ENCODE data around the gene CPNE6. TPM values are rescaled to one million over a fixed set of nuclear protein-coding genes. Genes with fewer than 3 reads are reported as not detected.
A peak's percentile ranks its signal among the peaks of the same experiment; 100 is the strongest.

The CPNE6 gene
- total and polyA plus RNA-seq, 5 donors from 2014 or later = not detected

DNA sequence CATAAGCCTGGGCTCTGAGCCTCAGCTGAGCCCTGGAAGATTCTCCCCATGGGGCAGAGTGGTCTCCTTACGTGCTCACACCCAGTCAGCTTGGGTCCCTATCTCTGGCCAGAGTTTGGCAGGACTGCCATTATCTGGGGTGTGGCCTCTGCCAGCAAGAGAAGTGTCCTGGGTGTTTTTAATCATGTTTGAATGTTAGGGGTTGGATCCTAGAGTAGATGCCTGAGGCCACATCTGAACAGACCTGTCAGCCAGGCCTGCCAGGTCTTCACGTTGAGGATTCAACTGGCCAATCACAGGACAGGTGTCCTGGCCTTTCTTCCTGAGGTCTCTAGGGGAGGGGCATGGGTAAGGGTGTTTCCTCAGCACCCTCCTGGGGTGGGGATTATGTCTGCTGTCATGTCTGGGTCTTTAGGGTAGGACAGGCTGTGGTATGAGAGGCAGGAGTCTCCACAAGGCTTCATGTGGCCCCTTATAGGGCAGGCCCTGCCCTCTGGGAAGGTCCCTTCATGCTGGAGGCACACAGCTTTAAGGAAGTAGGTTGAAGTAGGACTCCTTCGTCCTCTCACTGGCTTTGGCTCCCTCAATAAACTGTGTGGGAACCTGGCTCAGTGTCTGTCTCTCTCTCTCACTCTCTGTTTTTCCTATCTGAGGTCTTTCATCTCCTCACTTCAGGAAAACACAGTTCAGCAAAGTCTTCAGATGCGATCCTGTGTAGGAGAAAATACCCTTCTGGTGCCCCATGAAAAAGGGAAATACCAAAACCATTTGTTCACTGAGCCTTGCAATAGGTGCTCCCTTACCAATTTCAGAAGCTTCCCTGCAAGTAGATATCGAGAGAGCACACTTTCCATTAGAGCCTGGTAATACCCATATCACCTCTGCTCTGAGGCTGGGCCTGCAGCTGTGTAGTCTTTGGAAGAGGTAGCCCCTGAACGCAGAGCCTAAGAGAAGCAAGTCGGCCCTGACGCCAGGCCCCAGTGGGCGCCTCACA, 52.4 kb downstream of the CPNE6 start:
- peak; percentile 34 to 36 for ATAC-seq (ENCODE audit: low read depth in 2 of 2)
- H3K4me3 Mint-ChIP-seq = no peak overlapping the region

DNA sequence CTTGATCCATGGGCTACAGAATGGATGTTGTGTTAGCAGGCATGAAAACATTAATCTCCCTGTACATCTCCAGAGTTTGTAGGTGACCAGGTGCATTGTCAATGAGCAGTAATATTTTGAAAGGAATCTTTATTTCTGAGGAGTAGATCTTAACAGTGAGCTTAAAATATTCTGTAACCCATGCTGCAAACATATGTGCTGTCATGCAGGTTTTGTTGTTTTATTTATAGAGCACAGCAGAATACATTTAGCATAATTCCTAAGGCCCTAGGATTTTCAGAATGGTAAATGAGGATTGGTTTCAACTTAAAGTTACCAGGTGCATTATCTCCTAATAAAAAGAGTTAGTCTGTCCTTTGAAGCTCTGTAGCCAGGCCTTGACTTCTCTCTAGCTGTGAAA, 55.6 kb downstream of the CPNE6 start:
- Mint-ChIP-seq H3K9me3 (no peaks in the 10 kb centered on the region), H3K4me3 (no peak overlapping the region), H3K27ac (peak overlapping the region in 1 of 3 donors; percentile 20), H3K27me3 (no peaks in the 10 kb centered on the region), H3K36me3 (peaks cover 24% of the 10 kb centered on the region), H3K4me1 (peaks cover 0 to 16% (median 8%) of the 10 kb centered on the region in 4 donors)
- H3K4me3 ChIP-seq (ENCODE audit: low read depth, low read length) = no peak overlapping the region
- DNase-seq (no peak), ATAC-seq (ENCODE audit: low read depth in 2 of 2) (no peak)
- peaks cover 19% of the 10 kb centered on the region for H3K36me3 ChIP-seq (ENCODE audit: control insufficient read depth, insufficient read depth, low read length)
- H3K27me3 ChIP-seq (ENCODE audit: control insufficient read depth, insufficient read depth, low read length) = no peaks in the 10 kb centered on the region
- H3K9me3 ChIP-seq (ENCODE audit: control insufficient read depth in 2 of 2, low read length in 2 of 2) = no peaks in the 10 kb centered on the region
- no peak overlapping the region for H3K27ac ChIP-seq (ENCODE audit: insufficient read depth, low read length, poor library complexity, severe bottlenecking)
- H3K4me1 ChIP-seq (ENCODE audit: control insufficient read depth, insufficient read depth, low read length, poor library complexity, severe bottlenecking) = peaks cover 4% of the 10 kb centered on the region

More for the DNA sequence above, 52.4 kb downstream of the CPNE6 start:
- H3K9me3 Mint-ChIP-seq = no peaks in the 10 kb centered on the region
- H3K4me1 Mint-ChIP-seq = peaks cover 0 to 11% (median 0%) of the 10 kb centered on the region in 4 donors
- H3K4me3 ChIP-seq (ENCODE audit: low read depth, low read length) = no peak overlapping the region
- H3K9me3 ChIP-seq (ENCODE audit: control insufficient read depth in 2 of 2, low read length in 2 of 2) = no peaks in the 10 kb centered on the region
- peaks cover 32% of the 10 kb centered on the region for H3K36me3 Mint-ChIP-seq
- no peak for DNase-seq
- H3K27me3 Mint-ChIP-seq = no peaks in the 10 kb centered on the region
- H3K27me3 ChIP-seq (ENCODE audit: control insufficient read depth, insufficient read depth, low read length) = no peaks in the 10 kb centered on the region
- no peak overlapping the region for H3K27ac Mint-ChIP-seq
- peaks cover 49% of the 10 kb centered on the region for H3K36me3 ChIP-seq (ENCODE audit: control insufficient read depth, insufficient read depth, low read length)
- no peak overlapping the region for H3K27ac ChIP-seq (ENCODE audit: insufficient read depth, low read length, poor library complexity, severe bottlenecking)
- H3K4me1 ChIP-seq (ENCODE audit: control insufficient read depth, insufficient read depth, low read length, poor library complexity, severe bottlenecking) = no peaks in the 10 kb centered on the region

DNA sequence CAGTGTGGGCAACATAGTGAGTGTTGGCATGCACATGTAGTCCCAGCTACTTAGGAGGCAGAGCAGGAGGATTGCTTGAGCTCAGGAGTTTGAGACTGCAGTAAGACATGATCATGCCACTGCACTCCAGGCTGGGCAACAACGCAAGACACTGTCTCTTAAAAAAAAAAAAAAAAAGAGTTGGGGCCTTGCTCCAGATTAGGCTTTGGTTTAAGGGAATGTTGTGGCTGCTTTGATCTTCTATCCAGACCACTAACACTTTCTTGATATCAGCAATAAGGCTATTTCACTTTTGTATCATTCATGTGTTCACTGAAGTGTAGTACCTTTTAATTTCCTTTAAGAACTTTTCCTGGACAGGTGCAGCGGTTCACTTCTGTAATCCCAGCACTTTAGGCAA, 56.3 kb downstream of the CPNE6 start:
- DNase-seq (no peak), ATAC-seq (ENCODE audit: low read depth in 2 of 2) (no peak)
- H3K36me3 Mint-ChIP-seq = peaks cover 21% of the 10 kb centered on the region
- Histone ChIP-seq H3K4me3 (ENCODE audit: low read depth, low read length) (no peak overlapping the region), H3K4me1 (ENCODE audit: control insufficient read depth, insufficient read depth, low read length, poor library complexity, severe bottlenecking) (peaks cover 11% of the 10 kb centered on the region), H3K27ac (ENCODE audit: insufficient read depth, low read length, poor library complexity, severe bottlenecking) (no peak overlapping the region), H3K36me3 (ENCODE audit: control insufficient read depth, insufficient read depth, low read length) (peaks cover 15% of the 10 kb centered on the region), H3K27me3 (ENCODE audit: control insufficient read depth, insufficient read depth, low read length) (no peaks in the 10 kb centered on the region), H3K9me3 (ENCODE audit: control insufficient read depth in 2 of 2, low read length in 2 of 2) (no peaks in the 10 kb centered on the region)
- no peak overlapping the region for H3K27ac Mint-ChIP-seq
- H3K4me3 Mint-ChIP-seq = no peak overlapping the region
- no peaks in the 10 kb centered on the region for H3K9me3 Mint-ChIP-seq
- H3K4me1 Mint-ChIP-seq = peaks cover 0 to 23% (median 12%) of the 10 kb centered on the region in 4 donors
- no peaks in the 10 kb centered on the region for H3K27me3 Mint-ChIP-seq

Other genes with a start within 250 kb of the CPNE6 start
- gene DHRS4, start 117.8 kb upstream of the CPNE6 start, total RNA-seq = 7.8 TPM
- gene DHRS4, start 117.8 kb upstream of the CPNE6 start, polyA plus RNA-seq = 10 to 100 TPM; 23.5 to 29.0 (median 24.6) TPM
- gene DHRS4L2, start 82.6 kb upstream of the CPNE6 start, total RNA-seq = 15.2 TPM
- gene DHRS4L2, start 82.6 kb upstream of the CPNE6 start, polyA plus RNA-seq = 10 to 100 TPM; 13.4 to 22.0 (median 18.5) TPM
- gene CARMIL3, start 19.6 kb upstream of the CPNE6 start, total RNA-seq = 0.52 TPM
- gene CARMIL3, start 19.6 kb upstream of the CPNE6 start, polyA plus RNA-seq = not detected
- gene PCK2, start 22.7 kb downstream of the CPNE6 start, total RNA-seq = 21.0 TPM
- 10 to 100 TPM; 26.3 to 32.2 (median 27.8) TPM for gene PCK2, start 22.7 kb downstream of the CPNE6 start, polyA plus RNA-seq
- gene DCAF11, start 43.2 kb downstream of the CPNE6 start, total RNA-seq = 97.8 TPM
- gene DCAF11, start 43.2 kb downstream of the CPNE6 start, polyA plus RNA-seq = 10 to 100 TPM; 73.4 to 95.7 (median 82.3) TPM
- 2.8 TPM for gene NRL, start 43.4 kb downstream of the CPNE6 start, total RNA-seq
- gene NRL, start 43.4 kb downstream of the CPNE6 start, polyA plus RNA-seq = 1 to 10 TPM; 1.9 to 2.9 (median 2.1) TPM
- 1.1 TPM for gene FITM1, start 59.1 kb downstream of the CPNE6 start, total RNA-seq
- gene FITM1, start 59.1 kb downstream of the CPNE6 start, polyA plus RNA-seq = under 1 TPM in 3 of 4 donors, not detected in 1; 0.20 to 0.42 (median 0.24) TPM
- gene PSME1, start 64.6 kb downstream of the CPNE6 start, total RNA-seq = 294 TPM
- 1,000 to 10,000 TPM in 1 of 4 donors, 100 to 1,000 TPM in 3; 698 to 1,230 (median 866) TPM for gene PSME1, start 64.6 kb downstream of the CPNE6 start, polyA plus RNA-seq
- 11.7 TPM for gene EMC9, start 70.0 kb downstream of the CPNE6 start, total RNA-seq
- 10 to 100 TPM; 10.7 to 22.5 (median 13.4) TPM for gene EMC9, start 70.0 kb downstream of the CPNE6 start, polyA plus RNA-seq
- gene PSME2, start 75.0 kb downstream of the CPNE6 start, total RNA-seq = 167 TPM
- gene PSME2, start 75.0 kb downstream of the CPNE6 start, polyA plus RNA-seq = 100 to 1,000 TPM; 346 to 603 (median 466) TPM
- 82.4 TPM for gene RNF31, start 75.9 kb downstream of the CPNE6 start, total RNA-seq
- 10 to 100 TPM; 35.9 to 55.9 (median 41.1) TPM for gene RNF31, start 75.9 kb downstream of the CPNE6 start, polyA plus RNA-seq
- 369 TPM for gene IRF9, start 89.7 kb downstream of the CPNE6 start, total RNA-seq
- gene IRF9, start 89.7 kb downstream of the CPNE6 start, polyA plus RNA-seq = 100 to 1,000 TPM; 105 to 157 (median 119) TPM
- 145 TPM for gene REC8, start 100.5 kb downstream of the CPNE6 start, total RNA-seq
- 10 to 100 TPM in 3 of 4 donors, 1 to 10 TPM in 1; 9.7 to 16.1 (median 12.0) TPM for gene REC8, start 100.5 kb downstream of the CPNE6 start, polyA plus RNA-seq
- gene IPO4, start 117.3 kb downstream of the CPNE6 start, total RNA-seq = 33.7 TPM
- gene IPO4, start 117.3 kb downstream of the CPNE6 start, polyA plus RNA-seq = 10 to 100 TPM; 13.0 to 14.8 (median 14.1) TPM
- 20.0 TPM for gene TM9SF1, start 123.9 kb downstream of the CPNE6 start, total RNA-seq
- gene TM9SF1, start 123.9 kb downstream of the CPNE6 start, polyA plus RNA-seq = 10 to 100 TPM; 36.8 to 42.3 (median 40.0) TPM
- gene TSSK4, start 134.1 kb downstream of the CPNE6 start, total RNA-seq = 0.44 TPM
- 1 to 10 TPM in 3 of 4 donors, under 1 TPM in 1; 0.86 to 1.5 (median 1.2) TPM for gene TSSK4, start 134.1 kb downstream of the CPNE6 start, polyA plus RNA-seq
- gene CHMP4A, start 141.9 kb downstream of the CPNE6 start, total RNA-seq = 108 TPM
- 100 to 1,000 TPM; 122 to 154 (median 142) TPM for gene CHMP4A, start 141.9 kb downstream of the CPNE6 start, polyA plus RNA-seq
- 6.0 TPM for gene MDP1, start 144.5 kb downstream of the CPNE6 start, total RNA-seq
- gene MDP1, start 144.5 kb downstream of the CPNE6 start, polyA plus RNA-seq = 10 to 100 TPM; 29.0 to 52.6 (median 35.6) TPM
- 89.1 TPM for gene NEDD8, start 160.8 kb downstream of the CPNE6 start, total RNA-seq
- gene NEDD8, start 160.8 kb downstream of the CPNE6 start, polyA plus RNA-seq = 100 to 1,000 TPM; 334 to 440 (median 349) TPM
- gene GMPR2, start 161.4 kb downstream of the CPNE6 start, total RNA-seq = 49.0 TPM
- 100 to 1,000 TPM in 3 of 4 donors, 10 to 100 TPM in 1; 95.5 to 117 (median 112) TPM for gene GMPR2, start 161.4 kb downstream of the CPNE6 start, polyA plus RNA-seq
- 169 TPM for gene TINF2, start 171.1 kb downstream of the CPNE6 start, total RNA-seq
- gene TINF2, start 171.1 kb downstream of the CPNE6 start, polyA plus RNA-seq = 100 to 1,000 TPM; 216 to 242 (median 223) TPM
- gene TGM1, start 191.6 kb downstream of the CPNE6 start, total RNA-seq = 4.0 TPM
- gene TGM1, start 191.6 kb downstream of the CPNE6 start, polyA plus RNA-seq = not detected
- 78.6 TPM for gene RABGGTA, start 200.0 kb downstream of the CPNE6 start, total RNA-seq
- 10 to 100 TPM; 25.1 to 40.4 (median 30.3) TPM for gene RABGGTA, start 200.0 kb downstream of the CPNE6 start, polyA plus RNA-seq
- gene DHRS1, start 228.2 kb downstream of the CPNE6 start, total RNA-seq = 41.2 TPM
- gene DHRS1, start 228.2 kb downstream of the CPNE6 start, polyA plus RNA-seq = 10 to 100 TPM; 21.7 to 48.5 (median 31.9) TPM
- gene NOP9, start 228.3 kb downstream of the CPNE6 start, total RNA-seq = 30.0 TPM
- gene NOP9, start 228.3 kb downstream of the CPNE6 start, polyA plus RNA-seq = 1 to 10 TPM; 1.3 to 2.5 (median 1.8) TPM
- gene CIDEB, start 236.4 kb downstream of the CPNE6 start, total RNA-seq = 13.2 TPM
- gene CIDEB, start 236.4 kb downstream of the CPNE6 start, polyA plus RNA-seq = 10 to 100 TPM in 2 of 4 donors, 1 to 10 TPM in 2; 8.9 to 13.6 (median 9.7) TPM
- 18.1 TPM for gene LTB4R2, start 238.6 kb downstream of the CPNE6 start, total RNA-seq
- 1 to 10 TPM in 3 of 4 donors, under 1 TPM in 1; 1.00 to 2.2 (median 1.7) TPM for gene LTB4R2, start 238.6 kb downstream of the CPNE6 start, polyA plus RNA-seq
- gene LTB4R, start 239.9 kb downstream of the CPNE6 start, total RNA-seq = 17.5 TPM
- 1 to 10 TPM; 3.5 to 7.8 (median 6.3) TPM for gene LTB4R, start 239.9 kb downstream of the CPNE6 start, polyA plus RNA-seq